Gastroesophageal sphincter (tissue), 4 donors: Measurements from ENCODE around the gene CSGALNACT2. TPM values are rescaled to one million over a fixed set of nuclear protein-coding genes. Genes with fewer than 3 reads are reported as not detected.
"Not testable (repeated sequence)": the region's sequence is repeated elsewhere in the genome, so short reads cannot be mapped to it uniquely, and the experiment has no call there.

Experiments
- ATAC-seq: fragments of 150-250 bp; one replicate; pipeline ENCODE4 v1.9.1; 2016; ENCODE audit warnings: mild to moderate bottlenecking, moderate library complexity
- H3K27ac ChIP-seq, 4 donors: fragments of 200-600 bp; sonication (generic) in 3 of 4; 1 replicate in 3 of 4; 2 replicates in 1 of 4; pipeline ENCODE4 v1.5.1; 2016 to 2019
- H3K27me3 ChIP-seq: fragments of 200-600 bp; sonication (generic); one replicate; pipeline ENCODE4 v1.5.1; 2019
- H3K36me3 ChIP-seq, 2 donors: fragments of 200-600 bp; sonication (generic); one replicate each; pipeline ENCODE4 v1.5.1; 2019; ENCODE audit warnings: control low read depth in 1 of 2
- H3K4me1 ChIP-seq, 3 donors: fragments of 200-600 bp; sonication (generic); 1 replicate in 2 of 3; 2 replicates in 1 of 3; pipeline ENCODE4 v1.5.1; 2016 to 2019; ENCODE audit warnings: control low read depth in 2 of 3
- H3K4me3 ChIP-seq, 2 donors: fragments of 200-600 bp; sonication (generic); one replicate each; pipeline ENCODE4 v1.5.1; 2019; ENCODE audit warnings: mild to moderate bottlenecking in 1 of 2, moderate library complexity in 1 of 2
- H3K9me3 ChIP-seq, 3 donors: fragments of 200-600 bp; sonication (generic); one replicate each; pipeline ENCODE4 v1.5.1; 2017 to 2019; ENCODE audit warnings: control low read depth in 2 of 3
- CTCF ChIP-seq, 4 experiments: fragments of 200-600 bp in 2 of 4; fragments of 450-650 bp in 2 of 4; sonication (generic) in 1 of 4; IDR thresholded peaks; one replicate each; pipeline ENCODE4 v1.5.1; 2017 to 2019; ENCODE audit warnings: antibody characterized with exemption in 4 of 4, mild to moderate bottlenecking in 2 of 4, moderate library complexity in 2 of 4
- EP300 ChIP-seq: sonication (generic); formaldehyde crosslinking; IDR thresholded peaks from one replicate; pipeline ENCODE4 v1.6.1; 2017; ENCODE audit warnings: antibody characterized with exemption, mild to moderate bottlenecking
- POLR2A ChIP-seq, 2 donors: fragments of 450-650 bp; IDR thresholded peaks; one replicate each; pipeline ENCODE4 v1.6.1; 2017; ENCODE audit warnings: antibody characterized with exemption in 2 of 2, mild to moderate bottlenecking in 2 of 2, moderate library complexity in 1 of 2
- POLR2AphosphoS5 ChIP-seq: sonication (generic); formaldehyde crosslinking; IDR thresholded peaks from one replicate; pipeline ENCODE4 v1.6.1; 2017; ENCODE audit warnings: antibody characterized with exemption
- whole genome bisulfite sequencing, 2 donors: methylation state at CpG; one replicate each; pipeline ENCODE4 v1.1.5; 2018; ENCODE audit warnings: low coverage in 1 of 2; 5-methylcytosine and 5-hydroxymethylcytosine counted together
- total RNA-seq, 4 donors: library from RNA; depleted of rRNA; stranded (reverse); fragments of >200 nt; gene quantifications; one replicate each; pipeline ENCODE4 v1.1.0, GENCODE V29; 2016

CSGALNACT2 gene
- total RNA-seq, 4 donors from 2014 or later, result 28.4 to 37.4 (median 32.7) TPM

GRCh38 chr10:43093423-43094076, 44.7 kb upstream of the CSGALNACT2 start:
- H3K9me3 ChIP-seq, result no peaks in the 10 kb centered on the region
- H3K36me3 ChIP-seq, result no peaks in the 10 kb centered on the region
- peaks cover 42% of the 10 kb centered on the region for H3K27me3 ChIP-seq
- ATAC-seq, result no peak
- TF ChIP-seq CTCF (IDR thresholded peaks at IDR 0.05) (no peak), EP300 (no peak), POLR2A (IDR thresholded peaks at IDR 0.05) (no peak), POLR2AphosphoS5 (no peak)
- 30 to 34% methylated on average over 2 to 10 of the region's 12 CpGs for WGBS, 2 donors
- H3K4me3 ChIP-seq, result no peak overlapping the region
- H3K4me1 ChIP-seq, result no peaks in the 10 kb centered on the region
- H3K27ac ChIP-seq, result no peak overlapping the region

- no peaks in the 10 kb centered on the region for H3K4me1 ChIP-seq
- H3K9me3 ChIP-seq, result no peaks in the 10 kb centered on the region
- H3K27ac ChIP-seq, result no peak overlapping the region
- H3K27me3 ChIP-seq, result peaks cover 43% of the 10 kb centered on the region
- H3K4me3 ChIP-seq, result no peak overlapping the region
- WGBS, 2 donors, result 78% methylated on average over 2 of the region's 9 CpGs; no CpG with 5 or more reads in 1 of the 2 donors
- ATAC-seq, result no peak
- no peaks in the 10 kb centered on the region for H3K36me3 ChIP-seq
- no peak for TF ChIP-seq CTCF (IDR thresholded peaks at IDR 0.05)
- no peak for TF ChIP-seq EP300
- TF ChIP-seq POLR2AphosphoS5, result no peak
- no peak for TF ChIP-seq POLR2A (IDR thresholded peaks at IDR 0.05)
Measured at GRCh38 chr10:43094085-43094484, 44.2 kb upstream of the CSGALNACT2 start.

GRCh38 chr10:43099339-43099738, 38.9 kb upstream of the CSGALNACT2 start:
- H3K27me3 ChIP-seq, result peaks cover 61% of the 10 kb centered on the region
- not testable (repeated sequence) for ATAC-seq, H3K4me3 ChIP-seq, H3K9me3 ChIP-seq, H3K4me1 ChIP-seq, H3K36me3 ChIP-seq, H3K27ac ChIP-seq
- 89 to 93% methylated on average over 6 of the region's 6 CpGs for WGBS, 2 donors

GRCh38 chr10:43099928-43100327, 38.3 kb upstream of the CSGALNACT2 start:
- Histone ChIP-seq H3K27me3 (peaks cover 67% of the 10 kb centered on the region), H3K4me1 (peaks cover 0 to 7% (median 4%) of the 10 kb centered on the region in 3 donors), H3K27ac (no peak overlapping the region), H3K9me3 (no peaks in the 10 kb centered on the region), H3K36me3 (no peaks in the 10 kb centered on the region), H3K4me3 (no peak overlapping the region)
- 61 to 68% methylated on average over 4 of the region's 4 CpGs for WGBS, 2 donors
- TF ChIP-seq EP300 (no peak), CTCF (IDR thresholded peaks at IDR 0.05) (no peak), POLR2AphosphoS5 (no peak), POLR2A (IDR thresholded peaks at IDR 0.05) (no peak)
- no peak for ATAC-seq

GRCh38 chr10:43100366-43100765, 37.9 kb upstream of the CSGALNACT2 start:
- Histone ChIP-seq H3K4me3 (no peak overlapping the region), H3K4me1 (peaks cover 0 to 11% (median 6%) of the 10 kb centered on the region in 3 donors), H3K36me3 (no peaks in the 10 kb centered on the region), H3K27me3 (peaks cover 69% of the 10 kb centered on the region), H3K27ac (no peak overlapping the region), H3K9me3 (no peaks in the 10 kb centered on the region)
- no peak for ATAC-seq
- TF ChIP-seq POLR2AphosphoS5 (no peak), CTCF (IDR thresholded peaks at IDR 0.05) (no peak), EP300 (no peak), POLR2A (IDR thresholded peaks at IDR 0.05) (no peak)
- 67 to 86% methylated on average over 1 of the region's 17 CpGs for WGBS, 2 donors
